GM12865 (cell line): ENCODE measurements around the gene PDK2.
"Not testable (repeated sequence)": the region's sequence is repeated elsewhere in the genome, so short reads cannot be mapped to it uniquely, and the experiment has no call there.

Source experiments
- DNase-seq: peaks from one replicate; pipeline ENCODE4 v3.0.0; 2010; ENCODE audit warnings: low read depth
- H3K4me3 ChIP-seq: 2 replicates; pipeline ENCODE4 v1.5.1; 2011; ENCODE audit warnings: mild to moderate bottlenecking, low read depth, low read length, control low read depth
- TF ChIP-seq, protein P1 (sequence below): IDR thresholded peaks from 2 replicates; pipeline ENCODE4 v1.5.1; 2011; ENCODE audit warnings: low read length, control low read depth, low read depth, inconsistent platforms; ENCODE audit not compliant: insufficient read depth; ENCODE audit errors: missing control alignments

PDK2 gene

GRCh38 chr17:50058296-50058953 lies 36.7 kb upstream of the PDK2 start:
- no peak overlapping the region for H3K4me3 ChIP-seq

DNA sequence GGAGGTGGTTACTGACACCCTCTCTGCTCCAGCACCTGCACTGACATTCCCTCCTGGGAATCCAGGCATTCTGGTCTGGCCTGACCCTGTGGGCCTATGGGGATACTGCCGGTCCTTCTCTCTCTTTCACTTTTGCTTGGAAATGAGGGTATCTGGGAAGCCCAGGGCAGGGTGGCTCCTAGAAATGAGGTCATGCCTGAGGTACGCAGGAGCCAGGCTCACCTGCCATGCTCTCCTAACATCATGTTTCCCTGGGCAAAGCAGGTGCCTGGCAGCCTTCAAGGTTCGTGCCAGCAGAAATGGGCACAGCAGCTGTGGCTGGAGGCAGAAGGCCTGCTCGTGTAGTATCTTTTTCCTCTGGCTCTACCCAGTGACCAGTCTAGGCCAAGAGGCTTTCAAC lies 35.9 kb upstream of the PDK2 start:
- no peak overlapping the region for H3K4me3 ChIP-seq
- no peak for DNase-seq
- TF ChIP-seq, protein P1, sequence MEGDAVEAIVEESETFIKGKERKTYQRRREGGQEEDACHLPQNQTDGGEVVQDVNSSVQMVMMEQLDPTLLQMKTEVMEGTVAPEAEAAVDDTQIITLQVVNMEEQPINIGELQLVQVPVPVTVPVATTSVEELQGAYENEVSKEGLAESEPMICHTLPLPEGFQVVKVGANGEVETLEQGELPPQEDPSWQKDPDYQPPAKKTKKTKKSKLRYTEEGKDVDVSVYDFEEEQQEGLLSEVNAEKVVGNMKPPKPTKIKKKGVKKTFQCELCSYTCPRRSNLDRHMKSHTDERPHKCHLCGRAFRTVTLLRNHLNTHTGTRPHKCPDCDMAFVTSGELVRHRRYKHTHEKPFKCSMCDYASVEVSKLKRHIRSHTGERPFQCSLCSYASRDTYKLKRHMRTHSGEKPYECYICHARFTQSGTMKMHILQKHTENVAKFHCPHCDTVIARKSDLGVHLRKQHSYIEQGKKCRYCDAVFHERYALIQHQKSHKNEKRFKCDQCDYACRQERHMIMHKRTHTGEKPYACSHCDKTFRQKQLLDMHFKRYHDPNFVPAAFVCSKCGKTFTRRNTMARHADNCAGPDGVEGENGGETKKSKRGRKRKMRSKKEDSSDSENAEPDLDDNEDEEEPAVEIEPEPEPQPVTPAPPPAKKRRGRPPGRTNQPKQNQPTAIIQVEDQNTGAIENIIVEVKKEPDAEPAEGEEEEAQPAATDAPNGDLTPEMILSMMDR: no peak

More at GRCh38 chr17:50058296-50058953, 36.7 kb upstream of the PDK2 start:
- TF ChIP-seq, protein P1: no peak
- no peak for DNase-seq

GRCh38 chr17:50059759-50060273 lies 35.3 kb upstream of the PDK2 start:
- DNase-seq: no peak
- no peak overlapping the region for H3K4me3 ChIP-seq

GRCh38 chr17:50060951-50061712 lies 34.0 kb upstream of the PDK2 start:
- DNase-seq: no peak
- TF ChIP-seq, protein P1: no peak
- no peak overlapping the region for H3K4me3 ChIP-seq

More at GRCh38 chr17:50059759-50060273, 35.3 kb upstream of the PDK2 start:
- TF ChIP-seq, protein P1: no peak

DNA sequence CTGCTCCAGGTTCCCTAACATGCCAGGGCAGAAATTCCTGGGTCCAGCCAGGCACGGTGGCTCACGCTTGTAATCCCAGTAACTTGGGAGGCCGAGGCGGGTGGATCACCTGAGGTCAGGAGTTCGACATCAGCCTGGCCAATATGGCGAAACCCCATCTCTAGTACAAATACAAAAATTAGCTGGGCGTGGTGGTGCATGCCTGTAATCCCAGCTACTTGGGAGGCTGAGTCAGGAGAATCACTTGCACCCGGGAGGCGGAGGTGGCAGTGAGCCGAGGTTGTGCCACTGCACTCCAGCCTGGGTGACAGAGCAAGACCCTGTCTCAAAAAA lies 33.5 kb upstream of the PDK2 start:
- not testable (repeated sequence) for H3K4me3 ChIP-seq, DNase-seq

DNA sequence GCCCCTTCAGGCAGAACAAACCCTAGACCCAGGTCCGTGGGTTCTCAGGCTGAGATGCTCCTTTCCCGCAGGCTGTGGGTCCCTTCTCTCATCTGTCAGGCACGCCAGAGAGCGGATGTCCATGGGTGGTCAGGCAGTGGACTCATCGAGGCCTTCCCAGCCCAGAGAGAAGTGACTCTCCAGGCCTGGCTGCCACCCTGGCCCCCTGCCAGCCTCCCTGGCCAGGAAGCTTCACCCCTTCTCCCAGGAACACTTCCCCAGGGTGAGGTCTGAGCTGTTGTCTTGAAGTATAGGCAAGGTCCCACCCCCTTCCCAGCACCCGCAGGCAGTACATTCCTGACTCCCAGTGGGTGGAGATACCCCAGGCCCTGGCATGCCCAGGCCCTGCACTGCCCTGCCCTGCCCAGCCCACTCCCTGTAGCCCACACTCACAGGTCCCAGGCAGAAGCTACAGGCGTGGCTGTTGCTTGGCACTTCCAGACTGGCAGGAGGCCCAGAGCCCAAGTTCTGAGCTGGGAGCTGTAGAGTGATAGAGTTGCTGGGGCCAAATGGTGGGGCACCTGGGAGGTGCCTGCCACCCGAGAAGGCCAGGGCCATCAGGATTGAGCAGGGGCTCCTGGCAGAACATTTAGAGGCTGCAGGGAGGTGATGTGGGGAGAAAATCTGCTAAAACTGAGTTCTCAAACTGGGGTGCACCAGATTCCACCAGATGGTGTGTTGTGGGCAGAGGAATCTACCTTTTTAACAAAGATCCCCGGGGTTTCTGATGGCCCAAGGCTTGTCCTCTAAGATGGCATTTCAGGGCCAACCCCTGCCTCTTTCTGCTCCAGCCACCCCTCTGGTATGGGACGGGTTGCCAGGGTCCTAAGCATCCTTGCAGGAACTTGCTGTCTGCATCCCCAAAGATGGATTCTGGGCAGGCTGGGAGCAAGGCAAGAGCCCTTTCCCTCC lies 32.6 kb upstream of the PDK2 start:
- DNase-seq: no peak
- H3K4me3 ChIP-seq: no peak overlapping the region
- TF ChIP-seq, protein P1: no peak
